Spleen (tissue), 7 donors: ENCODE results near the gene DPM3.

Source experiments
- CTCF ChIP-seq, 11 experiments: fragments of 200-600 bp in 7 of 11; fragments of 450-650 bp in 4 of 11; sonication (generic) in 4 of 11; IDR thresholded peaks in 8 of 11; conservative IDR thresholded peaks in 3 of 11; 1 replicate in 7 of 11; 2 replicates in 4 of 11; pipeline versions ENCODE4 v1.4.0 to v1.8.0; 2016 to 2021; ENCODE audit warnings: antibody characterized with exemption in 11 of 11, inconsistent platforms in 4 of 11, mild to moderate bottlenecking in 1 of 11
- POLR2AphosphoS5 ChIP-seq, 3 donors: sonication (generic); formaldehyde crosslinking; IDR thresholded peaks; one replicate each; pipeline ENCODE4 v1.5.1; 2017; ENCODE audit warnings: antibody characterized with exemption in 3 of 3
- donor health status: DM: no; HTN: no; CAD: no; lungs with moderate emphysema.
- donor health status: DM: no; HTN: no; CAD: no.
- donor health status: DM: no; HTN: no; CAD: no.

GRCh38 chr1:155134322-155134721, 6.0 kb downstream of the DPM3 start:
- no peak for TF ChIP-seq CTCF (IDR thresholded peaks at IDR 0.05 in 8 of 11, conservative IDR thresholded peaks at IDR 0.05 in 3 of 11)
- no peak for TF ChIP-seq POLR2AphosphoS5 (IDR thresholded peaks at IDR 0.05)
